GM12878 (cell line): ENCODE data around the gene DAAM1.

Experiments used
- ATF3 ChIP-seq: IDR thresholded peaks from 2 replicates; pipeline ENCODE4 v1.6.1; 2011; ENCODE audit warnings: low read depth, mild to moderate bottlenecking, low read length, moderate library complexity, borderline replicate concordance; ENCODE audit errors: extremely low read depth
- CTCF ChIP-seq, 3 experiments: IDR thresholded peaks in 2 of 3; conservative IDR thresholded peaks in 1 of 3; 2 replicates each; pipeline ENCODE4 v1.5.1; 2011; ENCODE audit warnings: low read depth in 3 of 3, low read length in 3 of 3, mild to moderate bottlenecking in 3 of 3, control low read depth in 2 of 3, moderate library complexity in 2 of 3, inconsistent platforms in 1 of 3, mixed read lengths in 1 of 3; ENCODE audit not compliant: control insufficient read depth in 2 of 3, insufficient read depth in 1 of 3; ENCODE audit errors: extremely low read depth in 1 of 3
- E4F1 ChIP-seq: fragments of 450-650 bp; IDR thresholded peaks from 2 replicates; pipeline ENCODE4 v1.6.1; 2018; ENCODE audit warnings: borderline replicate concordance, mild to moderate bottlenecking; ENCODE audit not compliant: partially characterized antibody
- EZH2 ChIP-seq: IDR thresholded peaks from 2 replicates; pipeline ENCODE4 v1.6.1; 2012; ENCODE audit warnings: low read depth, mild to moderate bottlenecking, control low read depth, inconsistent platforms, low read length, borderline replicate concordance; ENCODE audit not compliant: control insufficient read depth
- GABPA ChIP-seq: IDR thresholded peaks from 2 replicates; pipeline ENCODE4 v1.6.1; 2014; ENCODE audit warnings: antibody characterized with exemption, low read depth, mild to moderate bottlenecking, inconsistent platforms
- KAT2A ChIP-seq: conservative IDR thresholded peaks from 2 replicates; pipeline ENCODE4 v1.6.1; 2011; ENCODE audit warnings: low read depth, low read length; ENCODE audit not compliant: control insufficient read depth
- NFYB ChIP-seq: IDR thresholded peaks from 2 replicates; pipeline ENCODE4 v1.6.1; 2011; ENCODE audit warnings: low read depth, mild to moderate bottlenecking, low read length, improper control_type of control experiment, moderate library complexity; ENCODE audit not compliant: insufficient read depth
- NR2C2 ChIP-seq: IDR thresholded peaks from 2 replicates; pipeline ENCODE4 v1.6.1; 2011; ENCODE audit warnings: borderline replicate concordance, low read depth; ENCODE audit not compliant: control insufficient read depth, insufficient read length
- NRF1 ChIP-seq: conservative IDR thresholded peaks from 2 replicates; pipeline ENCODE4 v1.6.1; 2011; ENCODE audit warnings: mild to moderate bottlenecking, low read depth, low read length, improper control_type of control experiment
- SRF ChIP-seq, 2 experiments: IDR thresholded peaks; 2 replicates each; pipeline ENCODE4 v1.6.1; 2011; ENCODE audit warnings: low read depth in 2 of 2, low read length in 2 of 2, mild to moderate bottlenecking in 1 of 2, moderate library complexity in 1 of 2
- USF2 ChIP-seq: IDR thresholded peaks from 2 replicates; pipeline ENCODE4 v1.6.1; 2011; ENCODE audit warnings: low read depth, low read length, improper control_type of control experiment, borderline replicate concordance
- YY1 ChIP-seq: IDR thresholded peaks from 2 replicates; pipeline ENCODE4 v1.6.1; 2011; ENCODE audit warnings: low read depth, mild to moderate bottlenecking, low read length
- ZNF274 ChIP-seq: IDR thresholded peaks from one replicate; pipeline ENCODE4 v1.8.0; 2011; ENCODE audit not compliant: insufficient read length, insufficient read depth

GRCh38 chr14:59184396-59184795, 4.1 kb upstream of the DAAM1 start:
- TF ChIP-seq CTCF (IDR thresholded peaks at IDR 0.05 in 2 of 3, conservative IDR thresholded peaks at IDR 0.05 in 1 of 3; ENCODE audit: control insufficient read depth in 2 of 3, extremely low read depth in 1 of 3, insufficient read depth in 1 of 3, low read depth in 3 of 3, low read length in 3 of 3), result no peak
- no peak for TF ChIP-seq USF2
- TF ChIP-seq E4F1, result no peak
- TF ChIP-seq GABPA, result no peak
- no peak for TF ChIP-seq NR2C2
- no peak for TF ChIP-seq NRF1
- no peak for TF ChIP-seq SRF (IDR thresholded peaks at IDR 0.05; ENCODE audit: low read depth in 2 of 2, low read length in 2 of 2)
- TF ChIP-seq EZH2, result no peak
- no peak for TF ChIP-seq NFYB
- TF ChIP-seq ZNF274, result no peak
- TF ChIP-seq KAT2A, result no peak
- TF ChIP-seq YY1, result no peak
- TF ChIP-seq ATF3, result no peak
